Skeletal muscle tissue (tissue), 1 donor: Measurements from ENCODE around the gene TCF21. TPM values are rescaled to one million over a fixed set of nuclear protein-coding genes. Genes with fewer than 3 reads are reported as not detected.

Experiments
- total RNA-seq: library from RNA; depleted of rRNA; stranded (reverse); fragments of >200 nt; gene quantifications from one replicate; pipeline ENCODE4 v1.2.3, GENCODE V29; 2014

TCF21 gene
- total RNA-seq, 1 donor from 2014 or later: not detected

Other genes with a start within 250 kb of the TCF21 start
- gene TBPL1, start 64.1 kb downstream of the TCF21 start, total RNA-seq: 7.8 TPM
- gene SLC2A12, start 163.5 kb downstream of the TCF21 start, total RNA-seq: 2.1 TPM